ENCODE results near the gene UBE2C.

The UBE2C gene

DNA sequence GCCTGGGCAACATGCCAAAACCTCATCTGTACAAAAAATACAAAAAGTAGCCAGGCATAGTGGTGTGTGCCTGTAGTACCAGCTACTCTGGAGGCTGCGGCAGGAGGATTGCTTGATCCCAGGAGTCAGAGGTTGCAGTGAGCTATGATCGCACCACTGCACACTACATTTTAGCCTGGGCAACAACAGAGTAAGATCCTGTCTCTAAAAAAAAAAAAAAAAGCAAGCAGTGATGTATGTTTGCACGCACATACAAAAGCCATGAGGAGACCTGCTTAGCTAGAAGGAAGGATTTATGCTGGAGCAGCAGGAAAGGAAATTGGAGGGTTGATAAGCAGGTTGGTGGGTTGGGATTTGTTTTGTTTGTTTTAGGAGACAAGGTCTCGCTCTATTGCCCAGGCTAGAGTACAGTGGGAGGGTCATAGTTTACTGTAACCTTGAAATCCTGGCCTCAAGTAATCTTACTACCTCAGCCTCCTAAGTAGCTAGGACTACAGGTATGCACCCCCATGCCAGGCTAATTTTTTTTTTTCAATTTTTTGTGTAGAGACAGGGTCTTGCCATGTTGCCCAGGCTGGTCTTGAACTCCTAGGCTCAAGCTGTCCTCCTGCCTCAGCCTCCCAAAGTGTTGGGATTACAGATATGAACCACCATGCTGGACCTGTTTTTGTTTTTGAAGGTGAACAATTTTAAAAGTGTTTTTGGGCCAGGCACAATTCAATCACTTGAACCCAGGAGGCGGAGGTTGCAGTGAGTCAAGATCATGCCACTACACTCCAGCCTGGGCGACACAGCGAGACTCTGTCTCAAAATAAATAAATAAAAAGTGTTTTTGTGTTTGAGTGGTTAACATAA is 49.0 kb downstream of the UBE2C start:
- DNase-seq, result no peak

GRCh38 chr20:45863543-45864470 is 51.4 kb downstream of the UBE2C start:
- DNase-seq, result no peak

- DNase-seq, result no peak
Measured at GRCh38 chr20:45866454-45866853, 54.0 kb downstream of the UBE2C start.

Measured in fibroblast of skin of right quadriceps (primary cell).